ENCODE data around the gene AKIRIN1.
"Not testable (repeated sequence)": the region's sequence is repeated elsewhere in the genome, so short reads cannot be mapped to it uniquely, and the experiment has no call there.

The AKIRIN1 gene

DNA sequence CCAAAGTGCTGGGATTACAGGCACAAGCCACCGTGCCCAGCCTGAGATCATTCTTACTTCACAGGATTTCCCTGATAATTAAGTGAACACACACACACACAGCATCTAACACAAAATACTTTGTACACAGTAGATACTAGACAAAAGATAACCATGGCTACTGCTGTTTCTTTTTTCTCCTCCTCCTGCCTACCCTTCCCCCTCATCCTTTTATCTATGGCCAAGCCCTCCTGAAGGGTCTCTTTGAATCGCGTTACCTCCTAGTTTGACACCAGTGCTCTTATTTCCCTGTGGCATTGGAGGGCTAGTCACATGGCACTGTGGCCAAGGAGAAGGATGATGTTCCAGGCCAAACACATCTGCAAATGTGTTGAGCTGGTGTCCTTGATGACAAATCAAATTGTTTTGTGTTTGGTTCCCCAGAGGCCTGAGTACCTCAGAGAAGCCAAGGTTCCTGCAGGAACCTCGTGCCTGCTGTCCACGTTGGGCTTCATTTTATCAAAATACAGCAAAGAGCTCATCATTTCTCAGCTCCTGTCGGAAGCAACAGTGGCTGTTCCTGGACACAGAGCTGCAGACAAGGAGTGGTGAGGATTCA, 55.6 kb downstream of the AKIRIN1 start:
- no peak for DNase-seq

DNA sequence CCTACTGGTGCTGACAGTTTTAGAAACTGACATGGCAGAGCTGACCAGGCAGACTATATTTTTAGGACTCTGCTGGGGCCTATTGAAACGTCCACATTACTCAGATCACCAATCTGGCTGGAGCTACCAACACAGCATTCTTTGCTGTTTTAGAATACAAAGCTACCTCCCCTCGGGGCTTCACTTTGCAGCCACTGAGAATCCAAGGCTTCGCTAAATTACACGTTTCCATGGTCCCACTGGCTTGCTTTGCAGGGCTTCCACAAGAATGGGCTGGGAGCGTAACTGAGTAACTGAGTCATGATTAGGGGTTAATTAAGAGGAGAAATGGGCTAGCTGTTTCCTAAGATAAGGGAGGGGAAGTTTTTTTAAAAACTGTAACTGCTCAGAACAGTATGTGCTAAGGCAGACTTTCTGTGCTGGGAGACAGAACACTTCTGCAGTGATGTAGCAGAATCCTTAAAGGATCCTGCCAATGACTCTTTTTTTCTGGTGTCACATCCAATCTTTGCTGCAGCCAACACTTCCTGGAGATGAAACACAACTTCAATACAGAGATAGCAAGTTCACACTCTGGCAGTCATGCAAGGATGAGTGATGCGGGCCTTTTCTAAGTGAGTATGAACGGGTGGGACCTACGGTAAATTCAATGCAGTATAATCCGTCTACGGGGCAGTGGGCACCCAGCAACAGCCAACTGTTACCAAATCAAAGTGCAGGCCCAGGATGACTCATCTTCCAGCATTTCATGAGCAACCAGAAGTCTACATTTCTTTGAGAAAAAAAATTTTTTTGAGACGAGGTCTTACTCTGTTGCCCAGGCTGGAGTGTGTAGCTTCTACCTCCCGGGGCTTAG, 56.5 kb downstream of the AKIRIN1 start:
- DNase-seq: no peak

GRCh38 chr1:39048745-39049370, 57.8 kb downstream of the AKIRIN1 start:
- DNase-seq: no peak

- DNase-seq: no peak
These were observed 58.9 kb downstream of the AKIRIN1 start for GRCh38 chr1:39050001-39050400.

DNA sequence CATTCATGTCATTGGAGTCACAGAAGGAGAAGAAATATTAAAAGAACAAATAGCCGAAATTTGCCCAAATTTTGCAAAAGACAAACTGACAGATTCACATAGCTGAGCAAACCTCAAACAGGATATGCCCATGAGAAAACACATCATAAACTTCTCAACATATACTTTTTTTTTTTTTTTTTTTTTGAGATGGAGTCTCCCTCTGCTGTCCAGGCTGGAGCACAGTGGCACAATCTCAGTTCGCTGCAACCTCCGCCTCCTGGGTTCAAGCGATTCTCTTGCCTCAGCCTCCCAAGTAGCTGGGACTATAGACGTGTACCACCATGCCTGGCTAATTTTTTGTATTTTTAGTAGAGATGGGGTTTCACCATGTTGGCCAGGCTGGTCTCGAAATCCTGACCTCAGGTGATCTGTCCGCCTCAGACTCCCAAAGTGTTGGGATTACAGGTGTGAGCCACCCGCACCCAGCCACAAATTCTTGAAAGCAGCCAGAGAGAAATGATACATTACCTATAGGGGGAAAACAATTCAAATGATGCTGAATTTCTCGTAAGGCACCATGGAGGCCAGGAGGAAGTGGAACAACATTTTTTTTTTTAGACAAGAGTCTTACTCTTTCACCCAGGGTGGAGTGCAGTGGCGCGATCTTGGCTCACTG, 60.2 kb downstream of the AKIRIN1 start:
- not testable (repeated sequence) for DNase-seq

- DNase-seq: no peak
These were observed 60.9 kb downstream of the AKIRIN1 start for GRCh38 chr1:39051956-39052355.

GRCh38 chr1:39055213-39055710, 64.2 kb downstream of the AKIRIN1 start:
- not testable (repeated sequence) for DNase-seq

All from stimulated activated CD8-positive, alpha-beta memory T cell treated with anti-CD3 and anti-CD28 coated beads, Interleukin-4, amount 100 ng/mL, for 48 hours (primary cell).